Calu3 (cell line): ENCODE results near the gene STAP1. TPM values are rescaled to one million over a fixed set of nuclear protein-coding genes. Genes with fewer than 3 reads are reported as not detected.
"Not testable (repeated sequence)": the region's sequence is repeated elsewhere in the genome, so short reads cannot be mapped to it uniquely, and the experiment has no call there.

ENCODE experiments used
- BruUV-seq: library from RNA; stranded (reverse); fragments of 400-500 nt; replicated peaks from 2 replicates; lab custom pipeline; 2021; lab: Mats Ljungman, UMichigan
- CTCF ChIA-PET: fragments of 300-600 bp; sonication (Branson Sonifier 250); formaldehyde crosslinking; loops from one replicate; lab custom pipeline; 2022; ENCODE audit warnings: antibody characterized with exemption; lab: Charles Lee
- DNase-seq: peaks from one replicate; pipeline ENCODE4 v3.0.0; 2022
- H3K27ac Mint-ChIP-seq: one replicate; pipeline ENCODE4 v1.8.0; 2022; ENCODE audit warnings: mixed read lengths; ENCODE audit not compliant: unreplicated experiment
- H3K27me3 Mint-ChIP-seq: one replicate; pipeline ENCODE4 v1.8.0; 2022; ENCODE audit warnings: mixed read lengths; ENCODE audit not compliant: unreplicated experiment
- H3K36me3 Mint-ChIP-seq: one replicate; pipeline ENCODE4 v1.8.0; 2022; ENCODE audit warnings: mild to moderate bottlenecking, moderate library complexity, mixed read lengths; ENCODE audit not compliant: insufficient read depth, unreplicated experiment
- H3K4me1 Mint-ChIP-seq: one replicate; pipeline ENCODE4 v1.8.0; 2022; ENCODE audit warnings: mild to moderate bottlenecking, low read depth, mixed read lengths; ENCODE audit not compliant: unreplicated experiment
- H3K4me3 Mint-ChIP-seq: one replicate; pipeline ENCODE4 v1.8.0; 2022; ENCODE audit warnings: mild to moderate bottlenecking, low read depth, moderate library complexity, mixed read lengths; ENCODE audit not compliant: unreplicated experiment
- H3K9me3 Mint-ChIP-seq: one replicate; pipeline ENCODE4 v1.8.0; 2022; ENCODE audit warnings: low read depth, mixed read lengths; ENCODE audit not compliant: unreplicated experiment
- CTCF ChIP-seq: fragments of 200-600 bp; IDR thresholded peaks from one replicate; pipeline ENCODE4 v1.8.0; 2022; ENCODE audit warnings: antibody characterized with exemption; ENCODE audit not compliant: unreplicated experiment
- intact Hi-C: fragments of 100-400 bp; cut with micrococcal nuclease; formaldehyde crosslinking; loops from one replicate; pipeline ENCODE4 v1.10.0; 2022; ENCODE audit not compliant: unreplicated experiment
- total RNA-seq: library from RNA; stranded (reverse); gene quantifications from 2 replicates; pipeline ENCODE4 v1.2.3, GENCODE V29; 2022

Gene STAP1
- total RNA-seq, 1 experiment from 2014 or later: not detected

DNA sequence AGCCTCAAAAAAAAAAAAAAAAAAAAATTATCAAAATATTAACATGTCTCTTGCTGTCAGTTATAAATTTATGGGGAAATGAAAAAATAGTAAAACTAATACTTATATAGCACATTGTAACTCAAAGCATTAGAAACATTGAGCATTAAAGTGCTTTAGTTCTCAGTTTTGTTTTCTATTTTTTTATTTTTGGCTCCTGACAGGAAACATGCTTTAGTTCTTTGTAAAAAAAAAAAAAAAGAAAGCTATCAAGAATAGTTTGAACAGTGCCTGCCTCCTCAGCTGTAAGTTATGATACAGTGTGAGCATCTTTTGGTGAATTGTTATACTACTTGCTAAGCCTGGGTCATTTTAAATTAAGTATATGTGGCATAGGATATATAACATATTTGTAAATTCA lies 8.1 kb upstream of the STAP1 start:
- H3K27me3 Mint-ChIP-seq: no peaks in the 10 kb centered on the region
- no peak for DNase-seq
- intact Hi-C loops: no loop called here
- H3K36me3 Mint-ChIP-seq: peaks cover 2% of the 10 kb centered on the region
- H3K4me1 Mint-ChIP-seq: no peaks in the 10 kb centered on the region
- H3K9me3 Mint-ChIP-seq: no peaks in the 10 kb centered on the region
- H3K4me3 Mint-ChIP-seq: no peak overlapping the region
- CTCF ChIA-PET: interaction anchor here (0.7 kb wide), 3 partner anchors 114 to 1345 kb away, joined by 3 to 4 read pairs (median 3); no protein-coding TSS in a partner anchor
- no TSS peak for BruUV-seq
- no peak for TF ChIP-seq CTCF
- no peak overlapping the region for H3K27ac Mint-ChIP-seq

DNA sequence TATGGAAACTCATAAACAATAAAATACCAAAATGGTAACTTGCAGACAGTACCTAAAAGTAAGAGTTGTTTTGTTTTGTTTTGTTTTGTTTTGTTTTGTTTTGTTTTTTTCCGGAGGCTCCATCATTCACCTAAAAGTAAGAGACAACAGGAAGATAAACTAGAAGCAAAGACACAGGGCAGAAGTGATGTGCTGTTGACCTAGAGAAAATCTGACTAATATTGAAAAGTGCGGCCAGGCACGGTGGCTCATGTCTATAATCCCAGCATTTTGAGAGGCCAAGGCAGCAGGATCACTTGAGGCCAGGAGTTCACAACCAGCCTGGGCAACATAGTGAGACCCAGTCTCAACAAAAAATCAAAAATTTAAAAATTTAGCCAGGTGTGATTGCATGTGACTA lies 7.7 kb upstream of the STAP1 start:
- CTCF ChIA-PET: interaction anchor here (0.7 kb wide), 2 partner anchors 113 to 1344 kb away, joined by 3 read pairs; no protein-coding TSS in a partner anchor
- BruUV-seq: no TSS peak
- H3K27ac Mint-ChIP-seq: no peak overlapping the region
- DNase-seq: no peak
- H3K9me3 Mint-ChIP-seq: no peaks in the 10 kb centered on the region
- intact Hi-C loops: no loop called here
- TF ChIP-seq CTCF: no peak
- no peaks in the 10 kb centered on the region for H3K36me3 Mint-ChIP-seq
- no peaks in the 10 kb centered on the region for H3K27me3 Mint-ChIP-seq
- no peaks in the 10 kb centered on the region for H3K4me1 Mint-ChIP-seq
- no peak overlapping the region for H3K4me3 Mint-ChIP-seq

DNA sequence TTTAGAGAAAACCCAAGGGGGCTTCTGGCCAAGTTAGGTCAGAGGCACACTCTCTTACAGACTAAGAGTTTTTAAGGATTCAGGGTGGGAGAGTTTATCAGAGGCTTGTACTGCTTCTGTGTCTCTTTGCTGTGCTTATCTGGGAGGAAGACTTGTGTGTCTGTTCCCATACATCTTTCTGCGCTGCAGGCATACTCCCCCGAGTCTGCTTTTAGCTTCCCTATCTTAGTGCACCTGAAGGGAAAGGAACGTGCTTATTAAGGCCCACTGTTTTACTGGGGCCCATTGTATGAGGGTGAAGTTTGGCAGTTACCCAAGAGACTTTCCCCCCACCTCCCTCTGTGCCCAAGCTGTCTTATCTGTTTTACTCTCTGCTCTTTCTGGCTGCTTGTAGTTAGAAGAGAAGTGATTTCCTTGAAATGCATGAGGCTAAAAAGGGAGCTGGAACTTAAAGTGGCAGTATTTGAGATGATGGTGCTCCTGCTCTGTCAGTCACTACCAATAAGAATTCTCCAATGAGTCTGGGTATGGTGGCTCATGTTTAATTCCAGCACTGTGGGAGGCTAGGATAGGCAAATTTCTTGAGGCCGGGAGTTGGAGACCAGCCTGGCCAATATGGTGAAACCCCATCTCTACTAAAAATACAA lies 6.3 kb upstream of the STAP1 start:
- H3K4me3 Mint-ChIP-seq, BruUV-seq, H3K36me3 Mint-ChIP-seq, H3K9me3 Mint-ChIP-seq, H3K4me1 Mint-ChIP-seq, DNase-seq, H3K27ac Mint-ChIP-seq, H3K27me3 Mint-ChIP-seq, intact Hi-C loops, CTCF ChIA-PET: not testable (repeated sequence)

DNA sequence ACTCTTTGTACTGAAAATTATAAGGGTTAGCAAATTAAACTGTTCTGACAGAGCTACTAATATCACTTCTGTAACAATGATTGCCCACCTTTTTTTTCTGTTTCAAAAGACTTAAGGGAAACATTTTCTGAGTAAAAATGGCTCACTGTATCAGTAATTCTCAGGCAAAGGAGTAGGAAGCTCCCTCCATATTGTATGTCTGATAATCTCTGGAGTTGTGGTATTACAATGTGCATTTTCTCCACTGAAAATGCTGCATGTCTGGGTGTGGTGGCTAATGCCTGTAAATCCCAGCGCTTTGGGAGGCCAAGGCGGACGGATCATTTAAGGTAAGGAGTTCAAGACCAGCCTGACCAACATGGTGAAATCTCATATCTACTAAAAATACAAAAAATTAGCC lies 4.4 kb upstream of the STAP1 start:
- H3K27me3 Mint-ChIP-seq: no peaks in the 10 kb centered on the region
- H3K27ac Mint-ChIP-seq: no peak overlapping the region
- no peaks in the 10 kb centered on the region for H3K4me1 Mint-ChIP-seq
- no peak overlapping the region for H3K4me3 Mint-ChIP-seq
- intact Hi-C loops: no loop called here
- no peak for DNase-seq
- CTCF ChIA-PET: no interaction called here
- BruUV-seq: no TSS peak
- no peaks in the 10 kb centered on the region for H3K9me3 Mint-ChIP-seq
- no peak for TF ChIP-seq CTCF
- H3K36me3 Mint-ChIP-seq: no peaks in the 10 kb centered on the region

DNA sequence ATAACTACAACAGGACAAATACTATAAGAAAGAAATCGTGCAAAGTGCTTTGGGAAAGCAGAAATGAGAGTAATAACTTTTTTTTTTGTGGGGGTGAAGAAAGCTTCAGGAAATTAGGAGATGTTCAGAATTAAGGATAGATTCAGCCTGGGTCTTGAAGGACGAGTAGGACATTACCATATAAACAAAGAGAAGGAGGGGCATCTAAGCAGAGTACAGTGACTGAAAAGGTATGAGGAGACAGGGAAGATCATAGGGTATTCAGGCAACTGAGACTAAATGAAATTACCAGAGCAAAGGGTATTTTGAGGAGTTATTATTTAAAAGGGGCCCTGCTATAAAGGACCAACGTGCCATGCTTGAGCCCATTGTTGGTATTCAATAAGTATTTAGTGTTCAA lies 3.1 kb upstream of the STAP1 start:
- TF ChIP-seq CTCF: no peak
- Mint-ChIP-seq H3K27me3 (no peaks in the 10 kb centered on the region), H3K9me3 (no peaks in the 10 kb centered on the region), H3K27ac (no peak overlapping the region), H3K4me3 (no peak overlapping the region), H3K36me3 (no peaks in the 10 kb centered on the region), H3K4me1 (no peaks in the 10 kb centered on the region)
- intact Hi-C loops: no loop called here
- CTCF ChIA-PET: no interaction called here
- BruUV-seq: no TSS peak
- no peak for DNase-seq
